Measurements from ENCODE around the gene ZKSCAN5. TPM values are rescaled to one million over a fixed set of nuclear protein-coding genes. Genes with fewer than 3 reads are reported as not detected.

ZKSCAN5 gene
- total RNA-seq, 1 experiment from 2014 or later = 15.5 TPM

GRCh38 chr7:99461221-99461620 is 43.2 kb upstream of the ZKSCAN5 start (continued):
- TF ChIP-seq IRF1 (CRISPR knock-in tag; IDR thresholded peaks at IDR 0.05) (no peak), CBFB (CRISPR knock-in tag; IDR thresholded peaks at IDR 0.05; ENCODE audit: low read depth) (no peak), CREM (CRISPR knock-in tag; IDR thresholded peaks at IDR 0.05) (no peak)

GRCh38 chr7:99465421-99465768 is 39.1 kb upstream of the ZKSCAN5 start:
- ChIA-PET CTCF (interaction anchor here (1.5 kb wide), 1 partner anchor 18 kb away, joined by 3 read pairs; no protein-coding TSS in a partner anchor), POLR2A (no interaction called here)
- Mint-ChIP-seq H3K4me3 (peak overlapping the region; percentile 94), H3K27ac (peak overlapping the region; percentile 94), H3K4me1 (peaks cover 18% of the 10 kb centered on the region), H3K27me3 (ENCODE audit: low read depth) (peaks cover 5% of the 10 kb centered on the region; the same call in 1 of the 2 replicates), H3K9me3 (peaks cover 7% of the 10 kb centered on the region; the same call in 1 of the 2 replicates), H3K36me3 (peaks cover 25% of the 10 kb centered on the region)
- TF ChIP-seq ERG (CRISPR knock-in tag; IDR thresholded peaks at IDR 0.05) (no peak), TP53 (CRISPR knock-in tag; IDR thresholded peaks at IDR 0.05) (no peak), ESRRA (CRISPR knock-in tag; IDR thresholded peaks at IDR 0.05; ENCODE audit: borderline replicate concordance) (no peak; the same call in 1 of the 2 replicates), ELF4 (CRISPR knock-in tag; IDR thresholded peaks at IDR 0.05; ENCODE audit: low read depth) (no peak), ATF6 (CRISPR knock-in tag; IDR thresholded peaks at IDR 0.05) (no peak), IRF2 (CRISPR knock-in tag; IDR thresholded peaks at IDR 0.05; ENCODE audit: borderline replicate concordance, low read depth) (no peak), ZNF232 (CRISPR knock-in tag; IDR thresholded peaks at IDR 0.05) (no peak), EMX1 (CRISPR knock-in tag; IDR thresholded peaks at IDR 0.05) (no peak)
- DNase-seq (ENCODE audit: low spot score) = no peak
- no peak for ATAC-seq

GRCh38 chr7:99468336-99468918 is 36.0 kb upstream of the ZKSCAN5 start:
- CTCF ChIA-PET = interaction anchor here (0.6 to 1.3 kb wide), 3 partner anchors 9 to 55 kb away, joined by 3 to 4 read pairs (median 3); no protein-coding TSS in a partner anchor
- POLR2A ChIA-PET = interaction anchor here (1.2 kb wide), 1 partner anchor 336 kb away, joined by 3 read pairs; no protein-coding TSS in a partner anchor
- Mint-ChIP-seq H3K9me3 (peaks cover 3% of the 10 kb centered on the region; the same call in 1 of the 2 replicates), H3K27ac (no peak overlapping the region), H3K36me3 (peaks cover 10% of the 10 kb centered on the region), H3K27me3 (ENCODE audit: low read depth) (peaks cover 5% of the 10 kb centered on the region; the same call in 1 of the 2 replicates), H3K4me1 (peaks cover 24% of the 10 kb centered on the region), H3K4me3 (no peak overlapping the region)
- ATAC-seq (no peak), DNase-seq (ENCODE audit: low spot score) (no peak)
- TF ChIP-seq ATF6 (CRISPR knock-in tag; IDR thresholded peaks at IDR 0.05) (no peak), NFATC4 (CRISPR knock-in tag; IDR thresholded peaks at IDR 0.05) (no peak), PRRX2 (CRISPR knock-in tag; IDR thresholded peaks at IDR 0.05) (no peak), CREM (CRISPR knock-in tag; IDR thresholded peaks at IDR 0.05) (no peak), E2F1 (CRISPR knock-in tag; IDR thresholded peaks at IDR 0.05) (no peak), ZMAT4 (CRISPR knock-in tag; IDR thresholded peaks at IDR 0.05) (no peak), ZNF219 (CRISPR knock-in tag; IDR thresholded peaks at IDR 0.05; ENCODE audit: borderline replicate concordance) (no peak), ATF1 (CRISPR knock-in tag; IDR thresholded peaks at IDR 0.05) (no peak), ETV6 (CRISPR knock-in tag; IDR thresholded peaks at IDR 0.05) (no peak), JAZF1 (CRISPR knock-in tag; IDR thresholded peaks at IDR 0.05) (no peak), MAX (CRISPR knock-in tag; IDR thresholded peaks at IDR 0.05) (no peak), SMAD4 (CRISPR knock-in tag; IDR thresholded peaks at IDR 0.05) (no peak), PRDM15 (CRISPR knock-in tag; IDR thresholded peaks at IDR 0.05) (no peak), IRF2 (CRISPR knock-in tag; IDR thresholded peaks at IDR 0.05; ENCODE audit: borderline replicate concordance, low read depth) (no peak)
